ENCODE measurements around the gene FRS2.

- TF ChIP-seq POLR2A (IDR thresholded peaks at IDR 0.05) (no peak), CTCF (IDR thresholded peaks at IDR 0.05) (no peak)
These were observed 27.3 kb downstream of the FRS2 start for GRCh38 chr12:69497308-69498026.
